Activated CD4-positive, alpha-beta T cell treated with anti-CD3 and anti-CD28 coated beads, Interleukin-2, amount 10 ng/mL, durations not matched to agents 24 days and 14 days (primary cell): ENCODE data around the gene PIWIL4. TPM values are rescaled to one million over a fixed set of nuclear protein-coding genes. Genes with fewer than 3 reads are reported as not detected.
"Not testable (repeated sequence)": the region's sequence is repeated elsewhere in the genome, so short reads cannot be mapped to it uniquely, and the experiment has no call there.

Experiments
- DNase-seq: peaks from one replicate; pipeline ENCODE4 v3.0.0; 2022
- H3K27ac Mint-ChIP-seq: one replicate; pipeline ENCODE4 v1.8.0; 2022; ENCODE audit warnings: mild to moderate bottlenecking, mixed read lengths
- H3K27me3 Mint-ChIP-seq: one replicate; pipeline ENCODE4 v1.8.0; 2022; ENCODE audit warnings: mixed read lengths
- H3K36me3 Mint-ChIP-seq: one replicate; pipeline ENCODE4 v1.8.0; 2022; ENCODE audit warnings: low read depth, mild to moderate bottlenecking, mixed read lengths
- H3K4me1 Mint-ChIP-seq: one replicate; pipeline ENCODE4 v1.8.0; 2021; ENCODE audit warnings: mixed read lengths
- H3K4me3 Mint-ChIP-seq: one replicate; pipeline ENCODE4 v1.8.0; 2022; ENCODE audit warnings: mild to moderate bottlenecking, moderate library complexity, mixed read lengths
- H3K9me3 Mint-ChIP-seq: one replicate; pipeline ENCODE4 v1.8.0; 2021; ENCODE audit warnings: mixed read lengths
- intact Hi-C: fragments of 100-400 bp; cut with micrococcal nuclease; formaldehyde crosslinking; loops from one replicate; pipeline ENCODE4 v1.15.1; 2023
- total RNA-seq: library from RNA; stranded (reverse); gene quantifications from 2 replicates; pipeline ENCODE4 v1.2.3, GENCODE V29; 2022

The PIWIL4 gene
- total RNA-seq, 1 donor from 2014 or later: 0.65 TPM

GRCh38 chr11:94558468-94558867 lies 8.7 kb upstream of the PIWIL4 start:
- H3K4me1 Mint-ChIP-seq: no peaks in the 10 kb centered on the region
- H3K27me3 Mint-ChIP-seq: no peaks in the 10 kb centered on the region
- no peak for DNase-seq
- H3K27ac Mint-ChIP-seq: no peak overlapping the region
- intact Hi-C loops: no loop called here
- no peaks in the 10 kb centered on the region for H3K9me3 Mint-ChIP-seq
- no peaks in the 10 kb centered on the region for H3K36me3 Mint-ChIP-seq
- H3K4me3 Mint-ChIP-seq: no peak overlapping the region

DNA sequence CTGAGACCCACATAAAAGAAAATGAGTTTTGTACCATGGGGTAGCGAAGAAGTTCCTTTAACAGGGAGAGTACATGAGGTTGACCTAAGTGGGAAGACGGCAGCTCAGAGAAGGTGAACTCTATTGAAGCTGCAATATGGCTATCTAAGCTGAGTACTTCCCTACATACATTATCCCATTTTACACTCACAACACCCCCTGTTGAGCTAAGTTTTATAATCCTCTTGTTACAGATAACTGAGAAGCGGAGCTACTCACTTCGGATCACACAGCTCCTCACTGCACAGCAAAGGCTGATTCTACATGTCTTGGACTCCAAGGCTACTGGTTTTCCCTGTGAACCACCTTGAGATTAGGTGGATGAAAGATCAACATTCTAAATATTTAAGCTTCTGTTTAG lies 8.2 kb upstream of the PIWIL4 start:
- Mint-ChIP-seq H3K4me1 (no peaks in the 10 kb centered on the region), H3K4me3 (no peak overlapping the region), H3K36me3 (no peaks in the 10 kb centered on the region), H3K27me3 (no peaks in the 10 kb centered on the region), H3K27ac (no peak overlapping the region), H3K9me3 (no peaks in the 10 kb centered on the region)
- intact Hi-C loops: no loop called here
- no peak for DNase-seq

- Mint-ChIP-seq H3K4me1 (no peaks in the 10 kb centered on the region), H3K4me3 (no peak overlapping the region), H3K27me3 (no peaks in the 10 kb centered on the region), H3K36me3 (no peaks in the 10 kb centered on the region), H3K9me3 (no peaks in the 10 kb centered on the region), H3K27ac (no peak overlapping the region)
- intact Hi-C loops: no loop called here
- DNase-seq: no peak
These were observed 7.8 kb upstream of the PIWIL4 start for GRCh38 chr11:94559361-94559760.

DNA sequence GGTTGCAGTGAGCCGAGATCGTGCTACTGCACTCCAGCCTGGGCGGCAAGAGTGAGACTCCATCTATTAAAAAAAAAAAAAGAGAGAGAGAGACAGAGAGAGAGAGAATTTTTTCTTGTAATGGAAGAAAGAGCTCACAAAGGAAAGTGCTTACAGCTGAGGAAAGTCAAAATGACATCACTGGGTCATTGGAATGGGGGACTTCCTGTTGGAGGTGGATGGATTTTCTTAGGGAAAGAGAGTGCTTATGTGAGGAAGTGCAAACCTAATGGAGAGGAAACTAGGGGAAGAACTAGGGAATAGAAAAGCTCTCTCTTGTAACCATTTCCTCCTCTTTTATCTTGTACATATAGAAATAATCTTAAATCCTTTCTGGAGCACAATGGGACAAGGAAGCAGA lies 6.3 kb upstream of the PIWIL4 start:
- no peak overlapping the region for H3K4me3 Mint-ChIP-seq
- intact Hi-C loops: no loop called here

DNA sequence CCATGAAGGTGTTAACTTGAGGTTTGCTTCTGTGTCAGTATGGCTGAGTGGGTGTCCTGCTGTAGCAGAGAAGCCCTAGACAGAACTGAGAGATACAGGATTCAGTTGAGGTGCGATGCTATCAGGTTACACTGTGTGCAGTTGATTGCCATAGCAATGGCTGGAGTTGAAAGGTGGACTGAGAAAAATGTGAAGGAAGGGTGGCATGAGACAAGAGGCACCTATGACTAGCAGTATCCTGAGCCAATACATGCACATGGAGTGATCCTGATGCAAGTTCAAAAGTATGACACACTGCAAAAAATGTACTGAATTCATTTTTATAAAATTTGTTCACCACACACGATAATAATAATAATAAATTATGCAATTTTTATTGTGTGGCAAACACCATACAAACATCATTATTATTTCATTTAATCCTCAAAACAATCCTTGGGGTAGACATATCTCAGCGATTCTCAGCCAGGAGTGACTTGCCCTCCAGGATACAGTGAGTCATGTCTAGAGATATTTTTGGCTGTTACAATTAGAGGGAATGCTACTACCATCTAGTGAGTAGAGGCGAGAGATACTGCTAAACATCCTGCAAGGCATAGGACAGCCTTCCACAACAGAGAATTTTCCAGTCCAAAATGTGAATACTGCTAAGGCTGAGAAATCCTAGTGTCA lies 3.9 kb upstream of the PIWIL4 start:
- intact Hi-C loops: no loop called here
- H3K27me3 Mint-ChIP-seq: no peaks in the 10 kb centered on the region

More for the DNA sequence above, 6.3 kb upstream of the PIWIL4 start:
- DNase-seq: no peak
- Mint-ChIP-seq H3K36me3 (no peaks in the 10 kb centered on the region), H3K27ac (no peak overlapping the region), H3K9me3 (no peaks in the 10 kb centered on the region), H3K4me1 (no peaks in the 10 kb centered on the region), H3K27me3 (no peaks in the 10 kb centered on the region)

DNA sequence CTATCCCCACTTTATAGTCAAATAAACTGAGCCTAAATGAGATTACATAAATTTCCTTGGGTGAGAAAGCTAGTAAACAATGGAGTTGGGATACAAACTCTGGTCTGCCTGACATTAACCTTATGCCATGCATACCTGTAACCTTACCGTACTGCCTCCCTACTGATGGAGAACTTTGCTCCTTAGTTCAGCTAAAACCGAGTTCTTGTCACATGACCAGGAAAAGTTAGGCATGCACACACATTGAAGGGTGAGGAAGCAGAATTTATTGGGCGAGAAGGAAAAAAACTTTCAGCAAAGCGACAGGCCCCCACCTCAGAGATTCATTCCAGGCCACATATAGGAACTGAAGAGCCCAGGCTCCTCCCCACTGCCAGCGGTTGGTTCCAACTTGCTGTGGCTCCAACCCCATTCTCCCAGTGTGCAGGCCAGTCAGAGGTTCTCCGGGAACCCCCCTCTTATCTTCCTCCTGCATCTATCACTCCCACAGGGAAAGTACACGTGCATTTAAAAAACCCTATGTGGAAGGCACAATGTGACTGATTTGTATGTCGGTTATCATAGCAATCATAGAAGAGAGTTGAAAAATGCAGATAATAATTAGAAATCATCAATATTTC lies 3.2 kb upstream of the PIWIL4 start:
- Mint-ChIP-seq H3K36me3 (no peaks in the 10 kb centered on the region), H3K27me3 (no peaks in the 10 kb centered on the region), H3K27ac (no peak overlapping the region), H3K4me3 (no peak overlapping the region), H3K4me1 (no peaks in the 10 kb centered on the region), H3K9me3 (no peaks in the 10 kb centered on the region)
- intact Hi-C loops: no loop called here
- DNase-seq: no peak

More for the DNA sequence above, 3.9 kb upstream of the PIWIL4 start:
- no peak overlapping the region for H3K27ac Mint-ChIP-seq
- DNase-seq: no peak
- H3K9me3 Mint-ChIP-seq: no peaks in the 10 kb centered on the region
- H3K36me3 Mint-ChIP-seq: no peaks in the 10 kb centered on the region
- H3K4me1 Mint-ChIP-seq: no peaks in the 10 kb centered on the region
- no peak overlapping the region for H3K4me3 Mint-ChIP-seq

DNA sequence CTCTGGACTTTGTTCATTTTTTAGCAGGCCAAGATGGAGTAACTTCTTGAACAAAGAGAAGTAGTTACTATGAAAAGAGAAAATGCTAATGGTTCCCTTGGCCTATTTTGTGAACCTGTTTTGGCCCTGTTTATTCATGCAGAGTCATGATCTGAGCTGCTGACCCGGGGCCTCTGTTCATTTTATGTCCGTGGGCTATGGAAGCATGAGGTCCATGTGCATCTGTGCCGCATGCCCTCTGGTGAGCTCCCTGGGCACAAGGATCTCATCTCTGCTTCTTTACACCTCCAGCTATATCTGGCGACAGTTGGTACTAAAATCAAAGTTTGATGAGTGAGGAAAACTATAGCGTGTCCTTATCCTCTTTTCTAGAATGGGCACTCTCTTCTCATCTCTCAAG lies 1.0 kb downstream of the PIWIL4 start:
- Mint-ChIP-seq H3K4me1 (no peaks in the 10 kb centered on the region), H3K9me3 (no peaks in the 10 kb centered on the region), H3K27me3 (no peaks in the 10 kb centered on the region), H3K36me3 (no peaks in the 10 kb centered on the region), H3K27ac (no peak overlapping the region), H3K4me3 (no peak overlapping the region)
- no peak for DNase-seq
- intact Hi-C loops: no loop called here

DNA sequence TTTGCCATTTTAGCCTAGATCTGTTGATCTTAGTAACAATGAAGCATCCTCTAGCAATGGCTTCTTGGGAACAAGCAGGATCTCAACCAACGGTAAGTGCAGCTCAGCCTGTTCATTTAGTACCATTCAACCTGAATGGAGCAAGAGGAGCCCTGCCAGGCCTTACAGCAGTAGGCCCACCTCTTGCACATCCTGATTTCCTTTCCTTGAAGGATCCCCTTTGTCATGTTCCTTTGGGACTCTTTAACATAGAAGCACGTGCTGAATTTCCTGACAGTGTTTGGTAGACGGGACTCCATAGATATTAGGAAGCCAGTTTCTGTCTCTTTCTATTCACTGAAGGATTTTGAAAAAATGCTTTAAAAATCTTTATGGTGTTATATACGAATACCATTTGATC lies 1.5 kb downstream of the PIWIL4 start:
- H3K9me3 Mint-ChIP-seq: no peaks in the 10 kb centered on the region
- no peak overlapping the region for H3K4me3 Mint-ChIP-seq
- no peaks in the 10 kb centered on the region for H3K27me3 Mint-ChIP-seq
- no peaks in the 10 kb centered on the region for H3K4me1 Mint-ChIP-seq
- intact Hi-C loops: no loop called here
- H3K36me3 Mint-ChIP-seq: no peaks in the 10 kb centered on the region
- H3K27ac Mint-ChIP-seq: no peak overlapping the region
- DNase-seq: no peak

- H3K4me3 Mint-ChIP-seq, H3K36me3 Mint-ChIP-seq, intact Hi-C loops, H3K9me3 Mint-ChIP-seq, H3K4me1 Mint-ChIP-seq, H3K27ac Mint-ChIP-seq, H3K27me3 Mint-ChIP-seq, DNase-seq: not testable (repeated sequence)
These were observed 5.8 kb downstream of the PIWIL4 start for GRCh38 chr11:94572975-94573374.

DNA sequence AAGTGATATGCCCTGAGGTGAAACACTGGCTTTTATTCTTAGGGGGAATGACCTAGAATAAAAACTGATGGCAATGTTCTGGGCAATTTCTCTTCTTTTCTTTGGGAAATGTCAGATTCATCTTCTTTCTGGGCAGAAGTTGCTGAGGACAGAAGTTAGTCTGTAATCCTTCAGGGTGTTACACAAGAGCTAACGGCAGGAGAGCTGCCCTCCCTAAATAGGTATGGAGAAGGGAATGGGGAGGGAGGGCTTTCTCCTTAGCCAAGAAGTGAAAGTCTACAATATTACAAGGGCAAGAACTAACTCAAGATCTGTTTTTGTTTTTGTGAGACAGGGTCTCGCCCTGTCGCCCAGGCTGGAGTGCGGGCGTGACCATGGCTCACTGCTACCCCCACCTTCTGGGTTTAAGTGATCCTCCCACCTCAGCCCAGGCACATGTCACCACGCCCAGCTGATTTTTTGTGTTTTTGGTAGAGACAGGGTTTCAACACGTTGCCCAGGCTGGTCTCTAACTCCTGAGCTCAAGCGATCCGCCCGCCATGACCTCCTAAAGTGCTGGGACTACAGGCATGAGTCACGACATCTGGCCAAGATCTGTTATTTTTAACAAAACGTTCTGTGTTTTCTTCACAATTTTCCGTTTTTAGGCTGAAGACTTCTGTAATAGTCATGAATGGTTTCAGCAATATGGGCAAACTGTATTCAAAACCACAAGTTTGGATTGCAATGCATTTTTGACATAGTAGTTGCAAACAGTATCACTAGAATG lies 7.2 kb downstream of the PIWIL4 start:
- intact Hi-C loops: no loop called here
- Mint-ChIP-seq H3K4me1 (no peaks in the 10 kb centered on the region), H3K36me3 (no peaks in the 10 kb centered on the region), H3K9me3 (no peaks in the 10 kb centered on the region), H3K27ac (no peak overlapping the region), H3K4me3 (no peak overlapping the region), H3K27me3 (peaks cover 3% of the 10 kb centered on the region)
- DNase-seq: no peak

- no peak overlapping the region for H3K4me3 Mint-ChIP-seq
- peaks cover 3% of the 10 kb centered on the region for H3K27me3 Mint-ChIP-seq
- no peaks in the 10 kb centered on the region for H3K36me3 Mint-ChIP-seq
- no peak overlapping the region for H3K27ac Mint-ChIP-seq
- intact Hi-C loops: no loop called here
- no peaks in the 10 kb centered on the region for H3K9me3 Mint-ChIP-seq
- no peaks in the 10 kb centered on the region for H3K4me1 Mint-ChIP-seq
- no peak for DNase-seq
These were observed 9.1 kb downstream of the PIWIL4 start for GRCh38 chr11:94576306-94576705.

GRCh38 chr11:94577841-94578240 lies 10.7 kb downstream of the PIWIL4 start:
- Mint-ChIP-seq H3K27me3 (peaks cover 3% of the 10 kb centered on the region), H3K4me3 (no peak overlapping the region), H3K27ac (no peak overlapping the region), H3K4me1 (no peaks in the 10 kb centered on the region), H3K9me3 (no peaks in the 10 kb centered on the region), H3K36me3 (no peaks in the 10 kb centered on the region)
- no peak for DNase-seq
- intact Hi-C loops: no loop called here

DNA sequence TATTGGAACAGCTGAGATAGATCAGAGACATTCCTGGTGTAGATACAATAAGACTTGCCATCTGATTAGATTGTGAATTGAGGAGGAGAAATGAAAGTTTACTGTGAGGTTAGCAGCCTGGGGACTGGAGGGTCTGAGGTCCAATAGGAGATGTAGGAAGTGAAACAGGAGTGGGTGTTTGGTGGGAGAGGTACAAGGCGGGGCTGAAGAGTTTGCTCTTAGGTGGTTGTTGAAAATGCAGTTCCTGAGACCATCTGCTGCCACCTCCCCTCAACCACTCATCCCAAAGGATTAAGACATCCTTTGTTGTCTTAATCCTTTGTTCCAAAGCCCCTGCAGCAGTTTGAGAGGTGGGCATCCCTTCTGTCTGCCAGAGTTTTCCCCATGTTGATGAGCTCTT lies 14.8 kb downstream of the PIWIL4 start:
- Mint-ChIP-seq H3K27me3 (no peaks in the 10 kb centered on the region), H3K4me3 (no peak overlapping the region), H3K36me3 (no peaks in the 10 kb centered on the region), H3K27ac (no peak overlapping the region), H3K9me3 (no peaks in the 10 kb centered on the region), H3K4me1 (peaks cover 2% of the 10 kb centered on the region)
- intact Hi-C loops: no loop called here
- no peak for DNase-seq

DNA sequence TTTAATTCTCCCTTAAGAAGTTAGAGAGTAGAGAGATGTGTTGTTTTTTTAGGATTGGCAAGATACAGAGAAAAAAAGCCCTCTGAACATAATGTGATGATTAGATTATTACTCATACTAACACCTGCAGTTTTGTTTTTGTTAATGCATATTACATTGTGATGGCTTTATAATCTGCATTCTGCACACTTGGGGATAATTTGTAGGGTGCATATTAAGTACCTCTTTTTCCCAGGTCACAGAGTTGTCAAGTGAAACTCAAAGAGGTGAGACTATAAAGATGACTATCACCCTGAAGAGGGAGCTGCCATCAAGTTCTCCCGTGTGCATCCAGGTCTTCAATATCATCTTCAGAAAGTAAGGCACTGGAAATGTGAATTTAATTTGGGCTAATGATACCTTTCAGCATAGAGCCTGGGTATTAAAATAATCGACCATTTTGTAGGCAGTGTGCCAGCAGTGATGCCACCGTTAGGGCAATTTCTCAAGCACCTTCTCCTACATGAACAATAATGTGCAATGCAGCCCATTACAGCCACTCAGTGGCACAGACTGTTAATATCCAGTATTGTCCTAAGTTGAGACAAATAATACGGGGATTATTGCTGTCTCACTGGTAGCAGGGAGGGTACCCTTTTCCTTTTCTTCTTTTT lies 16.2 kb downstream of the PIWIL4 start:
- H3K4me3 Mint-ChIP-seq: no peak overlapping the region
- peaks cover 2% of the 10 kb centered on the region for H3K4me1 Mint-ChIP-seq
- no peaks in the 10 kb centered on the region for H3K9me3 Mint-ChIP-seq
- intact Hi-C loops: no loop called here
- no peaks in the 10 kb centered on the region for H3K27me3 Mint-ChIP-seq
- H3K36me3 Mint-ChIP-seq: no peaks in the 10 kb centered on the region
- no peak for DNase-seq
- H3K27ac Mint-ChIP-seq: no peak overlapping the region
